Hepatocyte (in vitro differentiated cells): ENCODE results near the gene DPPA4. TPM values are rescaled to one million over a fixed set of nuclear protein-coding genes. Genes with fewer than 3 reads are reported as not detected.

Experiments
- DNase-seq: peaks from one replicate; pipeline ENCODE4 v3.0.0-alpha.2; 2016; ENCODE audit warnings: low spot score
- H2AFZ ChIP-seq: fragments of 200-600 bp; sonication (generic); 2 replicates; pipeline ENCODE4 v1.6.0; 2016; ENCODE audit warnings: antibody characterized with exemption, mild to moderate bottlenecking
- H3K27ac ChIP-seq: fragments of 200-600 bp; sonication (generic); 2 replicates; pipeline ENCODE4 v1.5.1; 2016; ENCODE audit warnings: mild to moderate bottlenecking
- H3K27me3 ChIP-seq: fragments of 200-600 bp; sonication (generic); 2 replicates; pipeline ENCODE4 v1.6.1; 2016
- H3K36me3 ChIP-seq: fragments of 200-600 bp; sonication (generic); replicated peaks from 2 replicates; pipeline ENCODE4 v1.5.1; 2016; ENCODE audit warnings: low read depth; ENCODE audit not compliant: insufficient read depth
- H3K4me1 ChIP-seq: fragments of 200-600 bp; sonication (generic); 2 replicates; pipeline ENCODE4 v1.5.1; 2016; ENCODE audit warnings: mild to moderate bottlenecking, moderate library complexity; ENCODE audit not compliant: insufficient read depth
- H3K4me2 ChIP-seq: fragments of 200-600 bp; sonication (generic); 2 replicates; pipeline ENCODE4 v1.6.0; 2016
- H3K4me3 ChIP-seq: fragments of 200-600 bp; sonication (generic); 2 replicates; pipeline ENCODE4 v1.5.1; 2016; ENCODE audit warnings: mild to moderate bottlenecking
- H3K79me2 ChIP-seq: fragments of 200-600 bp; sonication (generic); 2 replicates; pipeline ENCODE4 v1.6.0; 2017; ENCODE audit warnings: mild to moderate bottlenecking
- H3K9me2 ChIP-seq: fragments of 200-600 bp; sonication (generic); replicated peaks from 2 replicates; pipeline ENCODE4 v1.6.0; 2017; ENCODE audit warnings: mild to moderate bottlenecking; ENCODE audit not compliant: insufficient read depth
- H3K9me3 ChIP-seq: fragments of 200-600 bp; sonication (generic); 2 replicates; pipeline ENCODE4 v1.5.1; 2016; ENCODE audit warnings: low read depth, mild to moderate bottlenecking
- H4K20me1 ChIP-seq: fragments of 200-600 bp; sonication (generic); 2 replicates; pipeline ENCODE4 v1.6.0; 2016; ENCODE audit warnings: mild to moderate bottlenecking; ENCODE audit not compliant: insufficient read depth, poor library complexity, severe bottlenecking
- EZH2 ChIP-seq: fragments of 200-600 bp; sonication (generic); IDR thresholded peaks from 2 replicates; pipeline ENCODE4 v1.6.1; 2016; ENCODE audit warnings: antibody characterized with exemption, mild to moderate bottlenecking, borderline replicate concordance
- EZH2phosphoT487 ChIP-seq: fragments of 200-600 bp; sonication (generic); IDR thresholded peaks from one replicate; pipeline ENCODE4 v1.6.1; 2018; ENCODE audit warnings: antibody characterized with exemption, mild to moderate bottlenecking, low read depth, moderate library complexity; ENCODE audit not compliant: unreplicated experiment, severe bottlenecking
- WGBS: methylation state at CpG from one replicate; pipeline ENCODE4 v1.1.6; 2016; ENCODE audit warnings: low lambda C conversion rate; ENCODE audit errors: missing lambda C conversion rate; 5-methylcytosine and 5-hydroxymethylcytosine counted together
- polyA plus RNA-seq: library from polyadenylated mRNA; unstranded; fragments of >200 nt; fragmentation: Nextera tagmentation; extraction: Ambion mirVana; gene quantifications from 2 replicates; pipeline ENCODE4 v1.2.1, GENCODE V29; 2016
- total RNA-seq: library from RNA; depleted of rRNA; stranded (reverse); fragments of >200 nt; gene quantifications from 2 replicates; pipeline ENCODE4 v1.2.3, GENCODE V29; 2014
- TF ChIP-seq, protein P1 (sequence below): fragments of 200-600 bp; sonication (generic); IDR thresholded peaks from 2 replicates; pipeline ENCODE4 v1.5.1; 2016; ENCODE audit warnings: antibody characterized with exemption, mild to moderate bottlenecking; ENCODE audit not compliant: poor library complexity

DPPA4 gene, protein sequence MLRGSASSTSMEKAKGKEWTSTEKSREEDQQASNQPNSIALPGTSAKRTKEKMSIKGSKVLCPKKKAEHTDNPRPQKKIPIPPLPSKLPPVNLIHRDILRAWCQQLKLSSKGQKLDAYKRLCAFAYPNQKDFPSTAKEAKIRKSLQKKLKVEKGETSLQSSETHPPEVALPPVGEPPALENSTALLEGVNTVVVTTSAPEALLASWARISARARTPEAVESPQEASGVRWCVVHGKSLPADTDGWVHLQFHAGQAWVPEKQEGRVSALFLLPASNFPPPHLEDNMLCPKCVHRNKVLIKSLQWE
- total RNA-seq (9.5 and 11.4 TPM in 2 replicates), polyA plus RNA-seq (4.3 and 6.6 TPM in 2 replicates)

GRCh38 chr3:109337393-109337792 lies at the start of gene DPPA4:
TSS of gene DPPA4 (minus strand) at chr3:109337546. CDS start at chr3:109337517, 29 bp downstream.
- 57% methylated on average over 5 of the region's 5 CpGs for WGBS
- no peaks in the 10 kb centered on the region for H4K20me1 ChIP-seq
- no peaks in the 10 kb centered on the region for H3K27me3 ChIP-seq
- H3K9me3 ChIP-seq = no peaks in the 10 kb centered on the region
- peaks cover 2% of the 10 kb centered on the region for H3K79me2 ChIP-seq
- peak within 1 kb of the TSS; percentile 90 for H2AFZ ChIP-seq
- H3K27ac ChIP-seq = peak within 1 kb of the TSS; percentile 68
- H3K4me2 ChIP-seq = peak within 1 kb of the TSS; percentile 77
- H3K4me1 ChIP-seq = no peaks in the 10 kb centered on the region
- H3K9me2 ChIP-seq = no peaks in the 10 kb centered on the region
- no peak for DNase-seq
- H3K4me3 ChIP-seq = peak within 1 kb of the TSS; percentile 37
- no peaks in the 10 kb centered on the region for H3K36me3 ChIP-seq
- TF ChIP-seq, protein P1, sequence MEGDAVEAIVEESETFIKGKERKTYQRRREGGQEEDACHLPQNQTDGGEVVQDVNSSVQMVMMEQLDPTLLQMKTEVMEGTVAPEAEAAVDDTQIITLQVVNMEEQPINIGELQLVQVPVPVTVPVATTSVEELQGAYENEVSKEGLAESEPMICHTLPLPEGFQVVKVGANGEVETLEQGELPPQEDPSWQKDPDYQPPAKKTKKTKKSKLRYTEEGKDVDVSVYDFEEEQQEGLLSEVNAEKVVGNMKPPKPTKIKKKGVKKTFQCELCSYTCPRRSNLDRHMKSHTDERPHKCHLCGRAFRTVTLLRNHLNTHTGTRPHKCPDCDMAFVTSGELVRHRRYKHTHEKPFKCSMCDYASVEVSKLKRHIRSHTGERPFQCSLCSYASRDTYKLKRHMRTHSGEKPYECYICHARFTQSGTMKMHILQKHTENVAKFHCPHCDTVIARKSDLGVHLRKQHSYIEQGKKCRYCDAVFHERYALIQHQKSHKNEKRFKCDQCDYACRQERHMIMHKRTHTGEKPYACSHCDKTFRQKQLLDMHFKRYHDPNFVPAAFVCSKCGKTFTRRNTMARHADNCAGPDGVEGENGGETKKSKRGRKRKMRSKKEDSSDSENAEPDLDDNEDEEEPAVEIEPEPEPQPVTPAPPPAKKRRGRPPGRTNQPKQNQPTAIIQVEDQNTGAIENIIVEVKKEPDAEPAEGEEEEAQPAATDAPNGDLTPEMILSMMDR = no peak
- no peak for TF ChIP-seq EZH2phosphoT487
- TF ChIP-seq EZH2 = no peak

DNA sequence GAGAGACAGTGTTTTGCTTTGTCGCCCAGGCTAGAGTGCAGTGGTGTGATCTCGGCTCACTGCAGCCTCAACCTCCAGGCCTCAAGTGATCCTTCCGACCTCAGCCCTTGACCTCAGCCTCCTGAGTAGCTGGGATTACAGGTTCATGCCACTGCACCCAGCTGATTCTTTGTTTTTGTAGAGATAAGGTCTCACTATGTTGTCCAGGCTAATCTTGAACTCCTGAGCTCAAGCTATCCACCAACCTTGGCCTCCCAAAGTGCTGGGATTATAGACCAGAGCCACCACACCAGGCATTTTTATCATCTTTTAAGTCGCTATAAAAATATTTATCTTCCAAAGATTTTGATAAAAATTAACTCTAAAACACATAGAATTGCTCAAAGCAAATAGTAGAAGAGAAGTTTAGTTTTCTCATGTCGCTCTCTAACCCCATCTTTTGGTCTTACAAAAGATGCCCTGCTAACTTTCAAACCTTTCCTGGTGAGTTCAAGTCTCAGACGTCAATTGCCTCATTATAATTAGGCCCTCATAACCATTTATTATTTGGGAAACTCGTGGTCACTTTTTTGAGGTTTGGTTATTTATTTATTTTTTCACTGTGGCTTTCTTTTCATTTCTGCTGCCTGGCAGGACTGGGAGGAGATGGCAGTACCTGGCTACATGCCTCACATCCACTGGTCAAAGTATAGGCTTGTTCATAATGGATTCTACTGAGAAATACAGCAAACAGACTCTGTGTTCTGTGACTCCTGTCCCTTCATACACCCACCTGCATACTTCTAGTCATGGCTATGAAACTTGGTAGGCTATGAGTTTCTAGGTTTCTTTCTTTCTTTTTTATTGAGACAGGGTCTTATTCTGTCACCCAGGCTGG lies 48.3 kb upstream of the DPPA4 start:
- Histone ChIP-seq H3K27ac (no peak overlapping the region), H3K9me2 (no peaks in the 10 kb centered on the region), H3K79me2 (no peaks in the 10 kb centered on the region), H3K9me3 (no peaks in the 10 kb centered on the region), H3K27me3 (no peaks in the 10 kb centered on the region), H4K20me1 (no peaks in the 10 kb centered on the region), H3K4me1 (no peaks in the 10 kb centered on the region), H3K4me2 (no peak overlapping the region), H2AFZ (no peak overlapping the region), H3K36me3 (no peaks in the 10 kb centered on the region), H3K4me3 (no peak overlapping the region)
- WGBS = 69% methylated on average over 5 of the region's 7 CpGs
- no peak for DNase-seq
- TF ChIP-seq, protein P1 = no peak
- TF ChIP-seq EZH2 = no peak
- TF ChIP-seq EZH2phosphoT487 = no peak

DNA sequence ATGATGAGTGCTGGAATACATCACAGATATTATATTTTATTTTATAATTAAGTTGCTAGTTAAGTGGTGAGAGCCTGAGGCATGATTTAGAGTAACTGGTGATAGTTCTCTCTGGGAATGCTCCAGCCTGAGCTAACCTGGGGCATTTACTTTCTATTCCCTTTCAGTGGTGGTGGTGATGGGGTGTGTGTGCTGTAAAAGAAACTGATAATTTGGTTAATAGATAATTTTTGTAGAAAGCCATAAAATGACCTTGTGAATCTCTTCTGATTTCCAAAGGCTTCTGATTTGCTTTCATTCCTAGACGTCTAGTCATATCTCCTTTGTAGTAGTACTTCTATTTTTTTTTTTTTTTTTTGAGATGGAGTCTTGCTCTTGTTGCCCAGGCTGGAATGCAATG lies 46.8 kb upstream of the DPPA4 start:
- Histone ChIP-seq H3K27ac (no peak overlapping the region), H3K4me1 (no peaks in the 10 kb centered on the region), H3K9me2 (no peaks in the 10 kb centered on the region), H3K4me3 (no peak overlapping the region), H3K27me3 (no peaks in the 10 kb centered on the region), H4K20me1 (no peaks in the 10 kb centered on the region), H3K4me2 (no peak overlapping the region), H3K79me2 (no peaks in the 10 kb centered on the region), H3K9me3 (no peaks in the 10 kb centered on the region), H3K36me3 (no peaks in the 10 kb centered on the region), H2AFZ (no peak overlapping the region)
- peak; percentile 13 for DNase-seq
- WGBS = 70% methylated on average over 1 of the region's 1 CpG
- TF ChIP-seq, protein P1 = no peak
- TF ChIP-seq EZH2 = no peak
